NAMALWA (cell line): Measurements from ENCODE around the gene ETS1.

Experiments used
- DNase-seq: peaks from one replicate; pipeline ENCODE4 v3.0.0-alpha.2; 2015; ENCODE audit warnings: low spot score

The ETS1 gene

GRCh38 chr11:128567130-128567529, 20.2 kb downstream of the ETS1 start:
- no peak for DNase-seq

GRCh38 chr11:128565881-128566280, 21.5 kb downstream of the ETS1 start:
- no peak for DNase-seq

- DNase-seq = no peak
Measured at GRCh38 chr11:128564642-128565245, 22.6 kb downstream of the ETS1 start.

- DNase-seq = peak; percentile 71
Measured at GRCh38 chr11:128563942-128564641, 23.3 kb downstream of the ETS1 start.

- no peak for DNase-seq
Measured at GRCh38 chr11:128563308-128563707, 24.1 kb downstream of the ETS1 start.

GRCh38 chr11:128559496-128560103, 27.8 kb downstream of the ETS1 start:
- no peak for DNase-seq

GRCh38 chr11:128555606-128556005, 31.8 kb downstream of the ETS1 start:
- no peak for DNase-seq

- peak; percentile 72 for DNase-seq
Measured at GRCh38 chr11:128553662-128554362, 33.5 kb downstream of the ETS1 start.

GRCh38 chr11:128552783-128553661, 34.3 kb downstream of the ETS1 start:
- DNase-seq = peak; percentile 99

- DNase-seq = peak; percentile 97
Measured at GRCh38 chr11:128551611-128552335, 35.6 kb downstream of the ETS1 start.

GRCh38 chr11:128551058-128551457, 36.3 kb downstream of the ETS1 start:
- DNase-seq = peak; percentile 55

GRCh38 chr11:128550261-128550821, 37.0 kb downstream of the ETS1 start:
- peak; percentile 33 for DNase-seq

GRCh38 chr11:128549256-128549944, 38.0 kb downstream of the ETS1 start:
- no peak for DNase-seq

- DNase-seq = peak; percentile 75
Measured at GRCh38 chr11:128548649-128549255, 38.6 kb downstream of the ETS1 start.

GRCh38 chr11:128547946-128548648, 39.3 kb downstream of the ETS1 start:
- no peak for DNase-seq

- DNase-seq = no peak
Measured at GRCh38 chr11:128546916-128547315, 40.4 kb downstream of the ETS1 start.

GRCh38 chr11:128544471-128545051, 42.8 kb downstream of the ETS1 start:
- DNase-seq = peak; percentile 48

GRCh38 chr11:128540469-128540868, 46.9 kb downstream of the ETS1 start:
- DNase-seq = no peak

GRCh38 chr11:128536506-128536905, 50.9 kb downstream of the ETS1 start:
- DNase-seq = no peak
